ENCODE measurements around the gene WDR38.

DNA sequence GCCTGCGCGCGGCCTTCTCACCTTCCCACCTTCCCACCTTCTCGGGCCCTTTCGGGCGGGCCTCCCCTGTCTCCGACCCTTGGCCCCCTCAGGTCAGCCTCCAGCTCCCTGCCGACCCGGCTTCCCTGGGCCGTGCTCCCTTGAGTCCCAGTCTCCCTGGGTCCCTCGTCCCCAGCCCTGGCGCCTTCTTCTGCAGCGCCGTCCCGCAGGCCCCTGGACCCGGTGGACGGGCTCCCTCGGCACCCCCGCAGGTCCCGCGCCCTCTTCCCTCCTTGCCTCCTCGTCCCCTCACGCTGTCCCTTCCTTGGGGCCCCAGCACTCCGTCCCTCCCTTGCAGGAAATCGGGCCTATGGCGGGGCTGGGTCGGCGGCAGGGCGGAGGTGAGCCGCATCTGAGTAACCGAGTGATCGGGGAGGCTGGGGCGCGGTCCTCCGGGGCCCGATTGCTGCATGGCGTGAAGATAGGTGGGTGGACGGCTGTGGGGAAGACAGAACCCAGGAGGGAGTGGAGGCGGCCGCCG lies 16.3 kb downstream of the WDR38 start:
- TF ChIP-seq, protein P1, sequence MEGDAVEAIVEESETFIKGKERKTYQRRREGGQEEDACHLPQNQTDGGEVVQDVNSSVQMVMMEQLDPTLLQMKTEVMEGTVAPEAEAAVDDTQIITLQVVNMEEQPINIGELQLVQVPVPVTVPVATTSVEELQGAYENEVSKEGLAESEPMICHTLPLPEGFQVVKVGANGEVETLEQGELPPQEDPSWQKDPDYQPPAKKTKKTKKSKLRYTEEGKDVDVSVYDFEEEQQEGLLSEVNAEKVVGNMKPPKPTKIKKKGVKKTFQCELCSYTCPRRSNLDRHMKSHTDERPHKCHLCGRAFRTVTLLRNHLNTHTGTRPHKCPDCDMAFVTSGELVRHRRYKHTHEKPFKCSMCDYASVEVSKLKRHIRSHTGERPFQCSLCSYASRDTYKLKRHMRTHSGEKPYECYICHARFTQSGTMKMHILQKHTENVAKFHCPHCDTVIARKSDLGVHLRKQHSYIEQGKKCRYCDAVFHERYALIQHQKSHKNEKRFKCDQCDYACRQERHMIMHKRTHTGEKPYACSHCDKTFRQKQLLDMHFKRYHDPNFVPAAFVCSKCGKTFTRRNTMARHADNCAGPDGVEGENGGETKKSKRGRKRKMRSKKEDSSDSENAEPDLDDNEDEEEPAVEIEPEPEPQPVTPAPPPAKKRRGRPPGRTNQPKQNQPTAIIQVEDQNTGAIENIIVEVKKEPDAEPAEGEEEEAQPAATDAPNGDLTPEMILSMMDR (IDR thresholded peaks at IDR 0.05; ENCODE audit: insufficient read depth, low read depth, low read length): no peak
- TF ChIP-seq EZH2 (IDR thresholded peaks at IDR 0.05; ENCODE audit: insufficient read depth, low read length): no peak
